Loucy (cell line): ENCODE measurements around the gene CSNK2A1.

Source experiments
- H2AFZ ChIP-seq: fragments of 200-600 bp; sonication (generic); 2 replicates; pipeline ENCODE4 v1.6.0; 2016; ENCODE audit warnings: antibody characterized with exemption, mild to moderate bottlenecking, low read length, moderate library complexity
- H3F3A ChIP-seq: fragments of 200-600 bp; 2 replicates; pipeline ENCODE4 v1.6.0; 2016; ENCODE audit warnings: antibody characterized with exemption, low read depth, mild to moderate bottlenecking
- H3K27me3 ChIP-seq: fragments of 200-600 bp; sonication (generic); 2 replicates; pipeline ENCODE4 v1.6.1; 2014; ENCODE audit warnings: low read length, mild to moderate bottlenecking; ENCODE audit not compliant: insufficient read depth, poor library complexity, severe bottlenecking
- H3K36me3 ChIP-seq: fragments of 200-600 bp; sonication (generic); 2 replicates; pipeline ENCODE4 v1.6.1; 2016; ENCODE audit warnings: low read length; ENCODE audit not compliant: insufficient read depth
- H3K4me1 ChIP-seq: fragments of 200-600 bp; sonication (generic); 2 replicates; pipeline ENCODE4 v1.5.1; 2014; ENCODE audit warnings: low read length, mild to moderate bottlenecking; ENCODE audit not compliant: insufficient read depth, poor library complexity, severe bottlenecking
- H3K4me2 ChIP-seq: fragments of 200-600 bp; sonication (generic); 2 replicates; pipeline ENCODE4 v1.6.0; 2014; ENCODE audit warnings: antibody characterized with exemption, low read length, low read depth, mild to moderate bottlenecking; ENCODE audit not compliant: poor library complexity, severe bottlenecking
- H3K4me3 ChIP-seq: fragments of 200-600 bp; sonication (generic); 2 replicates; pipeline ENCODE4 v1.5.1; 2014; ENCODE audit warnings: low read length, mild to moderate bottlenecking, mixed read lengths; ENCODE audit not compliant: poor library complexity, severe bottlenecking
- H3K79me2 ChIP-seq: fragments of 200-600 bp; sonication (generic); 2 replicates; pipeline ENCODE4 v1.6.1; 2014; ENCODE audit warnings: low read length; ENCODE audit not compliant: insufficient read depth
- H3K9ac ChIP-seq: fragments of 200-600 bp; sonication (generic); 2 replicates; pipeline ENCODE4 v1.6.0; 2014; ENCODE audit warnings: mild to moderate bottlenecking, low read depth, low read length, moderate library complexity; ENCODE audit not compliant: poor library complexity, severe bottlenecking
- H3K9me2 ChIP-seq: fragments of 200-600 bp; sonication (generic); replicated peaks from 2 replicates; pipeline ENCODE4 v1.6.1; 2016; ENCODE audit warnings: low read depth, low read length, mixed read lengths
- H3K9me3 ChIP-seq: fragments of 200-600 bp; sonication (generic); 2 replicates; pipeline ENCODE4 v1.6.1; 2014; ENCODE audit warnings: mild to moderate bottlenecking, antibody characterized with exemption, low read length, low read depth; ENCODE audit not compliant: insufficient read depth
- H4K20me1 ChIP-seq: fragments of 200-600 bp; sonication (generic); 2 replicates; pipeline ENCODE4 v1.6.0; 2014; ENCODE audit warnings: antibody characterized with exemption, low read length, mild to moderate bottlenecking; ENCODE audit not compliant: insufficient read depth, poor library complexity, severe bottlenecking
- EZH2phosphoT487 ChIP-seq: fragments of 200-600 bp; IDR thresholded peaks from 2 replicates; pipeline ENCODE4 v1.6.1; 2018; ENCODE audit warnings: antibody characterized with exemption, mild to moderate bottlenecking, moderate library complexity, borderline replicate concordance
- TF ChIP-seq, protein P1 (sequence below): fragments of 200-600 bp; sonication (generic); conservative IDR thresholded peaks from 2 replicates; pipeline ENCODE4 v1.5.1; 2014; ENCODE audit warnings: mild to moderate bottlenecking, antibody characterized with exemption, low read length

CSNK2A1 gene

DNA sequence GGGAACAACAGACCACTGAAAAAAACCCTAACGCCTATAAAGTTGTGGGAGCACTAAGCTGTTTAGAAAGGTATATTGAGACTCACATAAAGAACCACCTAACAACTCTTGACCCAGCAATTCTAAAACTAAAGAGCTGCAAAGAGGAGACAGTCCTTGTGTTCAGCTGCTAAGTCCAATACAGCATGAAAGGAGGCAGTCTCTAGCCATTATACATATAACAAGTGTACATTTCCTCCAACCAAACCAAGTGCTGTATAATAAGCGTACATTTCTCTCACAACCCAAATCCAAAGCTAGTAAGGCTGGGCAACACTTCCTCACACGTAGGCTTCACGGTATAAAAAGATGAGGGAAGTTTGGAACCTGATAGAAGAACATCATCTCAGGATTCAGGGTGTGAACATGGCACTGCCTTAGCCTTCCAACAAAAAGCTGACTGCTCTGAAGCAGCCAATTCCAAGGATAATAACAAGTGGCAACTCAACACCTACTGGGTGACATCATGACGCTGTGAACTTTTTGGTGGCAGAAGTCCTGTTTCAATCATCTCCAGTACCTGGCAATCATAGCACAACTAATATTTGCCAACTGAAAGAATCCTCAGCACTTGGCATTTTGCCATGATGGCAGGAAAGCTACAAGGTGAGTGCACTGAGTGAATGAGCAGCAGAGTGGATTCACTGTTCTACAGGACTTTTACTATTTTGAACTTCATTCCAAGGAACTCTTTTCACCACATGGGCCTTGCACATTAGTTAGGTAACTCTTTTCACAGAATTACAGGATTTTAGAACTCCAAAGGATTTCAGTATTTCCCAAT lies 97.9 kb downstream of the CSNK2A1 start:
- peaks cover 60% of the 10 kb centered on the region for H3K36me3 ChIP-seq
- peaks cover 49% of the 10 kb centered on the region for H3K79me2 ChIP-seq
- H4K20me1 ChIP-seq: peaks cover 9% of the 10 kb centered on the region
- H3K4me2 ChIP-seq: no peak overlapping the region
- H3K9me2 ChIP-seq: no peaks in the 10 kb centered on the region
- TF ChIP-seq, protein P1, sequence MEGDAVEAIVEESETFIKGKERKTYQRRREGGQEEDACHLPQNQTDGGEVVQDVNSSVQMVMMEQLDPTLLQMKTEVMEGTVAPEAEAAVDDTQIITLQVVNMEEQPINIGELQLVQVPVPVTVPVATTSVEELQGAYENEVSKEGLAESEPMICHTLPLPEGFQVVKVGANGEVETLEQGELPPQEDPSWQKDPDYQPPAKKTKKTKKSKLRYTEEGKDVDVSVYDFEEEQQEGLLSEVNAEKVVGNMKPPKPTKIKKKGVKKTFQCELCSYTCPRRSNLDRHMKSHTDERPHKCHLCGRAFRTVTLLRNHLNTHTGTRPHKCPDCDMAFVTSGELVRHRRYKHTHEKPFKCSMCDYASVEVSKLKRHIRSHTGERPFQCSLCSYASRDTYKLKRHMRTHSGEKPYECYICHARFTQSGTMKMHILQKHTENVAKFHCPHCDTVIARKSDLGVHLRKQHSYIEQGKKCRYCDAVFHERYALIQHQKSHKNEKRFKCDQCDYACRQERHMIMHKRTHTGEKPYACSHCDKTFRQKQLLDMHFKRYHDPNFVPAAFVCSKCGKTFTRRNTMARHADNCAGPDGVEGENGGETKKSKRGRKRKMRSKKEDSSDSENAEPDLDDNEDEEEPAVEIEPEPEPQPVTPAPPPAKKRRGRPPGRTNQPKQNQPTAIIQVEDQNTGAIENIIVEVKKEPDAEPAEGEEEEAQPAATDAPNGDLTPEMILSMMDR: no peak
- TF ChIP-seq EZH2phosphoT487: no peak
- H3K27me3 ChIP-seq: no peaks in the 10 kb centered on the region
- no peaks in the 10 kb centered on the region for H3K9me3 ChIP-seq
- no peak overlapping the region for H2AFZ ChIP-seq
- peaks cover 17% of the 10 kb centered on the region for H3K4me1 ChIP-seq
- no peak overlapping the region for H3K9ac ChIP-seq
- H3F3A ChIP-seq: no peaks in the 10 kb centered on the region
- no peak overlapping the region for H3K4me3 ChIP-seq

DNA sequence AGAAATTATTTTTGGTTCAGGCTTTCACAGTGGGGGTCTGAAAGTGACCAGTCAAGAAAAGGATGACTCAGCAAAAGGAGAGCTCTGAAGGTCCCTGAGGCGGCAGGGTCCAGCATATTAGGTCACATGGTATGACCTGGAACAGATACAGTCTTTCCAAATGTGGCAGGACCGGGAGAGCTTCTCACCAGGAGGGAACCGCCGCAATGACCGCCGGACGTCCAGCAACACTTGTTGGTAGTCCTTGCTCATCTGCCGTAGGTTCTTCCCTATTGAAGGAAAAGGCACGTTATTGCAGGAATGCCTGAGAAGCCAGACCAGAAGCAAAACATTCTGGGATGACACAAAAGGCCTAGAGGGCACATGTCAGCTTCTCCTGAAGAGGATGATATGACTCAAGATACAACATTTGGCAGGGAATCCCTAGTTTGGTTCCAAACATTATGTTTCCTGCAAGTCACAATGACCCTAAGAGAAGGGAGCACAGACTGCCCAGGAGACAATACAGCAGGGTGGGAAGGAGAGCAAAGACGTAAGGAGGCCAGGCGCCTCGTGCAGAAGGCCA lies 98.6 kb downstream of the CSNK2A1 start:
- Histone ChIP-seq H3K27me3 (no peaks in the 10 kb centered on the region), H3K4me2 (no peak overlapping the region), H3K79me2 (peaks cover 41% of the 10 kb centered on the region), H3F3A (no peaks in the 10 kb centered on the region), H3K9me3 (no peaks in the 10 kb centered on the region), H2AFZ (no peak overlapping the region), H3K4me3 (no peak overlapping the region), H3K4me1 (peaks cover 24% of the 10 kb centered on the region), H3K9me2 (no peaks in the 10 kb centered on the region), H3K36me3 (peaks cover 68% of the 10 kb centered on the region), H4K20me1 (peaks cover 6% of the 10 kb centered on the region), H3K9ac (no peak overlapping the region)
- TF ChIP-seq EZH2phosphoT487: no peak
- TF ChIP-seq, protein P1: no peak

DNA sequence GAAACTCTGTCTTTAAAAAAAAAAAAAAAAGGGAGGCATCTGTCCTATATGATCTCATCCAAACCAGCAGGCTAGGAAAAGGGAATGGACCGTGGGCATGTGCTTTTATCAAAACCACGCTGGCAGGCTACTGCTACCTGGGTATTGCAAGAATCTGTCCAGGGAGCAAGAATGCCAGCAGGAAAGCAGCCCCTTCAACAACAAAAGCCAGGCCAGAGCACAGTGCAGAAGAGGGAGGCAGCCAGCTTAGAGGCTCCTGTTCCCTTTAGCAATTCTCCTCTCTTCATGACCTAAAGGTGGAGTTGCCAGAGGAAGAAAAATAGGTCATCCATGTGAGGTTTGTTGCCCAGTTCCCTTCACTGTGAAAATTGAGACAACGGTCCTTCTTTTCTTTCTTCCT lies 99.5 kb downstream of the CSNK2A1 start:
- Histone ChIP-seq H3K27me3 (no peaks in the 10 kb centered on the region), H3K9me2 (no peaks in the 10 kb centered on the region), H3K4me2 (no peak overlapping the region), H3F3A (peaks cover 7% of the 10 kb centered on the region; the same call in 1 of the 2 replicates), H3K36me3 (peaks cover 72% of the 10 kb centered on the region), H3K9ac (no peak overlapping the region), H3K79me2 (peaks cover 35% of the 10 kb centered on the region; the same call in 1 of the 2 replicates), H4K20me1 (peaks cover 6% of the 10 kb centered on the region), H3K4me1 (peaks cover 33% of the 10 kb centered on the region), H3K9me3 (no peaks in the 10 kb centered on the region), H2AFZ (no peak overlapping the region), H3K4me3 (no peak overlapping the region)
- no peak for TF ChIP-seq EZH2phosphoT487
- TF ChIP-seq, protein P1: no peak
